Inflammatory macrophage treated with lipopolysaccharide for 4 hours (primary cell): ENCODE results near the gene TUBA1C.
"Not testable (repeated sequence)": the region's sequence is repeated elsewhere in the genome, so short reads cannot be mapped to it uniquely, and the experiment has no call there.

ENCODE experiments used
- DNase-seq: peaks from one replicate; pipeline ENCODE4 v3.0.0-alpha.2; 2020

TUBA1C gene

DNA sequence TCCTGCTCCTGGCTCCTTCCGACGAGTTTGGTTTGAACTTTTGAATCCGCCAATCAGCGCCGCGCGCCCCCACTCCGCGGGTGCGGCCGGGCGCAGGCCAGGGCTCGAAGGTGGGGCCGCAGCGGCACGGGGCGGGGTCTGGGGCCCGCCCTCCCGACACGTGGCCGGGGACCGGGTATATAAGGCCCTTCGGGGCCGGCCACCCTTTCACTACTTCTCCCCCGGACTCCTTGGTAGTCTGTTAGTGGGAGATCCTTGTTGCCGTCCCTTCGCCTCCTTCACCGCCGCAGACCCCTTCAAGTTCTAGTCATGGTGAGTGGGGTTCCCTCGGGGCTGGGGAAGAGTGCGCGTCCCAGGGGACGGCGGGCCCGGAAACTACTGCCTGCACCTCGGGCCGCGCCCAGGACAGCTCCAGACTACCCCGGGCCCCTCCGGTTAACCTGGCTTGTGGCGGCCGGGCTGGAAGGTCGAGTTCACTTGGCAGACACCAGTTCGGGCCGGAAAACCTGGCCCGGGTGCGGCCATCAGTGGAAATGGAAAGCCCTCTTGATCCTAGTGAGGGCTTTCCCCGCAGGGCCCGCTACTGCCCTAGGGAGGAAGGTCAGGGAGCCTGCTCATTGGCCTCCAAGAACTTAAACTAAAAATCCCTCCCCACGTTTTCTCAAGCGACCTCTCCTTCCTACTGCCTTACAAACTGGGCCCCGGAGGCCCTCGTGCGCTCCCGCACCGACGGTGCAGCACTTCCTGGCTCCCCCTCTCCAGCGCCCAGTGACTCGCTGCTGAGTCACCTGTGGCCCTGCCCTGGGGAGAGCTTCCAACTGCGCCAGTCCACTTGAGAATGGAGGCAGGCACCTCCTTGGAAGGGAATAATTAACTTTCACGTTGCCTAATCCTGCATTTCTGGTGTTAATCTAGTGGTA, at the start of gene TUBA1C:
TSS of gene TUBA1C (plus strand) at position 210 of the 920 bp plus-strand sequence. CDS start at position 310, 100 bp downstream.
- DNase-seq = peak; percentile 93

DNA sequence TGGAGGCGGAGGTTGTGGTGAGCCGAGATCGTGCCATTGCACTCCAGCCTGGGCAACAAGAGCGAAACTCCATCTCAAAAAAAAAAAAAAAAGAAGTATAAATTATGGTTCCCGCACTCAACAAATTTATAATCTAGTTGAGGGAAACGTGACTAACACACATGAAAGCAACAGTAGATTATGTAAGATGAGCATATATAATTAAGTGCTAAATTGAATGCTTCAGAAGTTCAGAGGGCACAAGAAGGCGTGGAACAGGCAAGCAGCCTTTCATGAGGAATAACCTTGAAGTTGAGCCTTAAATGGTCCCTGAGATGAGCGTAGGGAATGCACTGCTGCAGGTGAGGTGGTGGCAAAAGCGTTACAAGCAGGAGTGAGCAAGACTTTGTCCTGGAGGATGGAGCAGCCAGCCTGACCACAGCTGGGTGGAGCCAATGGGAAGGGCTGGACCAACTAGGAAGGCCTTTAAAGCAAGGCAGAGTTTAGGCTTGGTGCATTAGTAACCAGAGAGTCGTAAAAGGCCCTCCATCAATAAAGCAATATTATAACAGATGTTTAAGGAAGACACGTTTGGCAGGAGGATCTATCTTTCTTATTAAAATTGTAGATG, 45.4 kb upstream of the TUBA1C start:
- no peak for DNase-seq

- no peak for DNase-seq
Measured at GRCh38 chr12:49220972-49221371, 43.9 kb upstream of the TUBA1C start.

- DNase-seq = no peak
Measured at GRCh38 chr12:49223122-49223521, 41.8 kb upstream of the TUBA1C start.

- peak; percentile 48 for DNase-seq
Measured at GRCh38 chr12:49223590-49224369, 41.1 kb upstream of the TUBA1C start.

- DNase-seq = peak; percentile 48
Measured at GRCh38 chr12:49225576-49226166, 39.2 kb upstream of the TUBA1C start.

DNA sequence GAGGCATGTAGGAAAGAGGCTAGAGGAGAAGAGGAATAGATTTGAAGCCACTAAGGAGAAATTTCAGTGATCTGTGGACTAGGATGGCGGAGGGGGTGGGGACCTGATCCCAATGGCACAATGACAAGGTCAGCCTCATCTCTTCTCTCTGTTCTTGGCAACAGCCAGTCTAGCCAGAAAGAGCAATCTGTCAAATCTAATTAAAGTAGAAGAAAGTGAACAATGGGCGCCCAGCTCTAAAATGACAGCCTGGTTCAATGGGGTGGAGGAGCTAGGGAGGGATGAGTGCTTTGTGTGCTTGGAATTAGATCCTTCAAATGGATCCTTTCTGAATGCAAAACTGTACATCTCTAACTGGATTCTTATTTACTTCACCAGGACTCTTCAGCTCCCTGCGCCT, 37.2 kb upstream of the TUBA1C start:
- DNase-seq = no peak

- DNase-seq = no peak
Measured at GRCh38 chr12:49228653-49229052, 36.2 kb upstream of the TUBA1C start.

- no peak for DNase-seq
Measured at GRCh38 chr12:49230176-49230804, 34.6 kb upstream of the TUBA1C start.

DNA sequence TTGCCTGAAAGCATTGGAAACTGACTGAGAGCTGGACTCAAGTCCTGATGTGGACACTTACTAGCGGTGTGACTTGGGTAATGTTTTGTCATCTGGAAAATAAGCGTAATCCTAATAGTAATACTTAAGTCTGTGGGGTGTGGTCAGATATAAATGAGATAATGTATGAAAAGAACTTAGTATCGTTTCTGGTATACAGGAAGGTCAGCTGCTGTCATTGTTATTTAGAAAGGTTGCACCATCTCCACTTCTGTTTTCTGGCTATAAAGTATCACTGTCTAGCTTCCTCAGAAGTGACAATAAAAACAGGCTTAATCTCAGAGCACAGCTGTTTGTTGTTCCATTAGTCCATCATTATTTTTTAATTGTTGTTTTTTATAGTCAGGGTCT, 34.1 kb upstream of the TUBA1C start:
- DNase-seq = peak; percentile 99

DNA sequence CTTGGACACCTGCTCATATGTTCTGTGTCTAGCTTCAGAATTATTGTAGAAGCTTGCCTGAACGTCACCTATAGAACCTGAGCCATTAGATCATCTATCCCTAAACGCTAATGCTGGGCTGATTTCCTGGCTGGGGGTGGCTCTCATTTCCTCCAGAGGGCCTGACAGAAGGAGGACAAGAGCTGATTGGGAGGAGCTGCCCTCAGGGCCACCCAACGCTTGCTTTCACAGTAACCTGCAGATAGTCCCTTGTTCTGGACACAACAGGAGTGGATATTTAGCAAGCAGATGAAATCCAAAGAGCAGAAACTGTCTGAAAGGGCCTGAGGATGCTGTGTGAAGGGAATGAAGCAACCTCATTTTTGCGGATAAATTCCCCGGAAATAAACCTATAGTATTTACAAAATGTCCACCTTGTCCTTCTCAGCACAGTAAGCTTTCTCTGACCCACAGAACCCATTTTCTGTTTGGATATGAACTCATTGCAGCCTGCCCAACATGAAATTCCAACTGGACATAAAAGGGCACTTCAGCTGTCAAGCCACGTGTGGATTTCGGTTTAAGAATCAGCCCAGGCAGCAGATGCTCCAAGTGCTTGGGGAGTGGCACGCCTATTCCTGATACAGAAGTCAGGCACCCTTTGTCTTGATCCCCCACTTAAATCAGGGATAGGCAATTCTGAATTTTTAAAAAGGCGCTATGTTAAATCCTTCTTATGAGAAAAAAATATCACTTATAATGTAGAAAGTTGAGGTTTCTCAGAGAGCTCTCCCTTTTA, 32.8 kb upstream of the TUBA1C start:
- peak; percentile 49 for DNase-seq

DNA sequence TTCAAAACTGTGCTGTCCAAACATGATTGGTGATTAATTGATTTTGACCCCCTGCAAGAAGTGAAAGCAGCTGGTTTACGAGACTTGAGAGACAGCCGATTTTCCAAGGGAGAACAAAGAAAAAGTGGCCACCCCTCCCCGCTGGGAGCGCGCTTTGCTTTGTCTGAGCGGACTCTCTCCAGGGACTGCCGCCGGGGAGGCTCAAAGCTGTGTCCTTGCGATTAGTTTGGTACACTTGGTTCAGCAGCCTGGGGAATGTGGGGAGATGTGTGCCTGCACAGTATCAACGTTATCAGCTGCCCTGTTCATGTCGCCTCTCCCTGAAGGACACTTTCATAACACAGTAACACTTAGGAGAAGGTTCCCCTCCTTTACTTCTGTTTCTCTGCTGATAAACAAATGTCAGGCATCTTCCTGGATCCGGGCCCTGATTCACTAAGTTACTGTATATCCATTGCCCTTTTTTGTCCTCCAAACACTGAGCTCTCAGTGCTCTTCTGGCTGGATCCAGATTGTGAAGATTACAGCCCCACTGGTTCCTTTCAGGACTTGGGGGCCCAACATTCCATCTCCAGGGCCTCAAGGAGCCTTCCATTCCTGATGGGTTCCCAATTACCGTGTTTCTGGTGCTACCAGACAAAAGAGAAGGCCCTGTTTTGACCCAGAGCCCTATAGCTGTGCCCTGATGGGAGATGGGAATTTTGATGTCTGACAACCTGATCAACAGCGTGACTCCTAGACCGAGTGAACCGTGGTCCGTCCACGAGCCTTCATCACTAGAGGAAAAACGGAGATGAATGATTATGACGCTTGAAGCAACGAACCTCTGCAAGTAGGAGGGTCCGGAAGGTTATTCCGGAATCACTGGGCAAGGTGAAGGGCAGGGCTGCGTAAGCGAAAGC, 31.7 kb upstream of the TUBA1C start:
- peak; percentile 52 for DNase-seq

DNA sequence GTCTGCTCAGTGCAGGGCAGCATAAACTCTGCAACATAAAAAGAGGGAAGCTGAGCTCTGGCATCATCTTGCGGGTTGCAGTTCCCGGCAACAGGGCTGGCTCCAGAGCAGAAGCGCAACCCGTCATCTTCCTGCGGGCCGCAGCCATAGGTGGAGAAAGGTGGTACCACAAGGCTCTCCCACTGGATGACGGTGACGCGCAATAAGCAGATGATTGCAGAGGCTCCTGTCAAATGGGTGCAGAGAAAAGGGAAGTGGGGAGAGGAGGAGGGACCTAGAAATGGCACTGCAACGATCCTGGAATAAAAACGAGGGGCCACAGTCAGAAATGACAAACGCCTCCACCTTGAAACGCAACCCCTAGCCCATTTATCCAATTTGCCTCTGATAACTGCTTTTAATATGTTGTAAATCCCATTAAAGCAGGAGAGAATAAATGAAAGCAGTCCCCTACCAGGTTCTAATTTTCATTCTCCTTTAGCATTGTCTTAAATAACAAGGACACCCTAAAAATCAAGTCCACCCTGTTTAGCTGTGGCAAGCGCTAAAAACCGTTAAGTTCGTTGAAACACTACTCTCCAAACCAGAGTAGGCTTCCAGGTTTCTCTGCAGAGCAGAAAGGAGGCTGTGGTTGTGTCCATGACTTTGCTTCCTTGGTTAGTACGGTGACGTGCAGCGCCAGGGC, 30.9 kb upstream of the TUBA1C start:
- peak; percentile 99 for DNase-seq

- DNase-seq = peak; percentile 66
Measured at GRCh38 chr12:49236423-49236822, 28.5 kb upstream of the TUBA1C start.

- no peak for DNase-seq
Measured at GRCh38 chr12:49243631-49244030, 21.3 kb upstream of the TUBA1C start.

- peak; percentile 50 for DNase-seq
Measured at GRCh38 chr12:49244176-49244575, 20.7 kb upstream of the TUBA1C start.

DNA sequence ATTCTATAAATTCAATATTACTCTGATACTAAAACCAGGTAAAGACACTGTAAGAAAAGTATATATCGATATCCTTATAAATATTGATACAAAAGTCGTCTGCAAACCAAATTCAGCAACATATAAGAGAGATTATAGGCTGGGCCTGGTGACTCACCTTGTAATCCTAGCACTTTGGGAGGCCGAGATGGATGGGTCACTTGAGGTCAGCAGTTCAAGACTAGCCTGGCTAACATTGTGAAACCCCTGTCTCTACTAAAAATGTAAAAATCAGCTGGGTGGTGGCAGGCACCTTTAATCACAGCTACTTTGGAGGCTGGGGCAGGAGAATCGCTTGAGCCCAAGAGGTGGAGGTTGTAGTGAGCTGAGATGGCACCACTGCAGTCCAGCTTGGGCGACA, 13.5 kb upstream of the TUBA1C start:
- DNase-seq = no peak

DNA sequence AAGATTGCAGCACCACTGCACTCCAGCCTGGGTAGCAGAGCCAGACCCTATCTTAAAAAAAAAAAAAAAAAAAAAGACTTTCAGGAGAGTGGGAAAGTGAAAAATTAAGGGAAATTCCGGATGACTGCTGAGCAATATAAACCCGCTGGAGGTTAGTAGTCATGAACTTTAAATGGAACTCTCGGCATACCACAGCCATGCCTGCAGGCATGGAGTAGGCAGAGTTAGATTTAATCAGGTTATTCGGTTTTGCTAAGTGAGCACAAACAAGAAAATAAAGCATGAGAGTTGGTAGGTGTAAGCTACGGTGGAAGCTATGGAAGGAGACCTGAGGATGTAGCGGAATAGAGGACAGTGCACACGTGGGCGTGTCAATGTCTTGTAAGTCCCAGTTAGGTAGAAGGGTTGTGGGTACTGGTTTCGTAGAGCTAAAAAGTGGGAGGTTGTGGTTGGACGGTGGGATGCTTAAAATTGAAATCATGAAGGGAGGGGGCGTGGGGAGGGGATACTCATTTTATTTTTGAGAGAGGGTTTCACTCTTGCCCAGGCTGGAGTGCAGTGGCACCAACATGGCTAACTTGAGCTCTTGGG, 11.8 kb upstream of the TUBA1C start:
- DNase-seq = no peak

DNA sequence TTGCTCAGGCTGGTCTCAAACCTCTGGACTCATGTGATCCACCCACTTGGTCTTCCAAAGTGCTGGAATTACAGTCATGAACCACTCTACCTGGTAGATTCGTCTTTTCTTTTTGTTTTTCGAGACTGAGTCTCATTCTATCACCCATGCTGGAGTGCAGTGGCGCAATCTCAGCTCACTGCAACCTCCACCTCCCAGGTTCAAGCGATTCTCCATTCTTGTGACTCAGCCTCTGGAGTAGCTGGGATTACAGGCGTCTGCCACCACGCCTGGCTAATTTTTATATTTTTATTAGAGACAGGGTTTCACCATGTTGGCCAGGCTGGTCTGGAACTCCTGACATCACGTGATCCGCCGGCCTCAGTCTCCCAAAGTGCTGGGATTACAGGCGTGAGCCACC, 9.4 kb upstream of the TUBA1C start:
- not testable (repeated sequence) for DNase-seq
